ENCODE data around the gene HPDL.

Gene HPDL

DNA sequence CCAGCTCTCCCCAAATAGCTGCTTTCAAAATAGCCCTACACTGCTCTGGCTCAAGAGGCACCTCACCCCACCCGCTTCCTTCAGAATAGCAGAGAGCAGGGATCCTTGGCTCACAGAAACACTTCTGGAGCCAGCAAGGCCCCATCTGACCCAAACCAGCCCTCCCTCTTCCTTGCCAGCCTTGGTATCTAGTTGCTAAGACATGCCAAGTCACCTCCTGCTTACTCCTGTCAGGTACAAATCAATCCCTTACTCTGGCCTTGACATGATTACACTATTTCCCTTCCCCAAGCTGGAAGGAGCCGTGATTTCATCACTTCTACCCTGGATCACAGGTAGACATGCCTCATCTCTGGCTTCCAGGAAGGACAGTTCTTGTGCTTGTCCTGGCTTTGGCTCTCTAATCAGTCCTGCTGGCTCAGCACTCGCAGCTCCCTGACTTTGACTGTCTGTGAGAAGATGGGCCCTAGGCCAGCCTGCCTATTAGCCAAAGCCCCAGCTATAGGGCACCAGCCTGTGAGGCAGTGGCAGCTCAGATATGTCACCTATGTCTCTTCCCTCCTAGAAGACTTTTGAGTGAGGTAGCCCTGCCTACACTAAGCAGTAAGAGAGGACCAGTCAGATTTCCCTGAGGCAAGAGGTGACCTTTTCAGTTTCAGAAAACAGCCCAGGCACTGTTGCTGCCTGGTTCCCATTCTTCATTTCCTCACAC is 22.4 kb downstream of the HPDL start:
- DNase-seq, result peak in 3 of 58 donors; percentile 11 to 21 (median 19)

GRCh38 chr1:45351508-45351907 is 24.8 kb downstream of the HPDL start:
- DNase-seq, result no peak

GRCh38 chr1:45353685-45354084 is 27.0 kb downstream of the HPDL start:
- DNase-seq, result peak in 8 of 58 donors; percentile 1 to 17 (median 12)

- DNase-seq, result no peak
These were observed 28.1 kb downstream of the HPDL start for GRCh38 chr1:45354838-45355237.

- no peak for DNase-seq
These were observed 29.0 kb downstream of the HPDL start for GRCh38 chr1:45355683-45356082.

GRCh38 chr1:45356186-45356585 is 29.5 kb downstream of the HPDL start:
- no peak for DNase-seq

DNA sequence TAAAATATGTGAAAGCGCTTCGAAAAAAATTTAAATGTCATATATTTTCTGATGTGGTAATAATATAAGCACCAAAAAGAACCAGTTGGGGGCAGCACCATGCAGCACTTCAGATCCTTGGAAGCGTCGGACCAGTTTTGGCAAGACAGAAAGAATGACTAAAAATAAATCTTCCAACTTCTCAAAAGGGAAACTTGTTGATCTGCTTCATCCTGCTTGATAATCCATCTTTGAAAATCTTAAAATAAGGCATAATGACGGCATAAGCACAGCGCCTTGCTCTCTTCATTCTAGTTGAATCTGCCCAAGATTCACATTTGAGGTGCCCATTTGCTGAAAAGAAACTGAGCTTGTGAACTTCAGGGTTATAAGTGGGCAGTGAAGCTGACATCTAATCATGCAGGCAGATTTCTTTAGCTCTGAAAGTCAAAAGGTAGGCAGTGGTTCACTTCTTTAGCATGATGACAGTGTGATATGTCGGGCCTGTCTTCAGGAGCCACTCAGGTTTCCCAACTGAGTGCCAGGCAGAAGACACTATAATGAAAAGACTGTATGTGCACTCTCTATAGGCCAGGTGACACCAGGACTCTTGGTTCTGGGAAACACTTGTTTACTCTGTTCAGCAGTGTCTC is 33.3 kb downstream of the HPDL start:
- DNase-seq, result peak in 40 of 58 donors; percentile 10 to 72 (median 36)

DNA sequence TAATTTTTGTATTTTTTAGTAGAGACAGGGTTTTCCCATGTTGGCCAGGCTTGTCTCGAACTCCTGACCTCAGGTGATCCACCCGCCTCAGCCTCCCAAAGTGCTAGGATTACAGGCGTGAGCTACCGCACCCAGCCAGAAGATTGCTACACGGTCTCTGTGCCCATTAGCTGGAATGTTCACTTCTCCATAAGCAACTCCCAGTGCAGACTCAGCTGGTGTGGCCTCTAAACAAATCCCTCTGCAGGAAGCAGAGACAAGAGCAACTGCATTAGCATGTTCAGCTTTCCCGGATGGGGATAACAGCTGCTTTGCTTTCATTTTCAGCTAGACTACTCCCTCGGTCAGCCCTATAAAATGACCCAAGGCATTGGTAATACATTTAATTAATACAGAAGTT is 34.3 kb downstream of the HPDL start:
- peak in 12 of 58 donors; percentile 6 to 62 (median 17) for DNase-seq

GRCh38 chr1:45364294-45364693 is 37.6 kb downstream of the HPDL start:
- no peak for DNase-seq

DNA sequence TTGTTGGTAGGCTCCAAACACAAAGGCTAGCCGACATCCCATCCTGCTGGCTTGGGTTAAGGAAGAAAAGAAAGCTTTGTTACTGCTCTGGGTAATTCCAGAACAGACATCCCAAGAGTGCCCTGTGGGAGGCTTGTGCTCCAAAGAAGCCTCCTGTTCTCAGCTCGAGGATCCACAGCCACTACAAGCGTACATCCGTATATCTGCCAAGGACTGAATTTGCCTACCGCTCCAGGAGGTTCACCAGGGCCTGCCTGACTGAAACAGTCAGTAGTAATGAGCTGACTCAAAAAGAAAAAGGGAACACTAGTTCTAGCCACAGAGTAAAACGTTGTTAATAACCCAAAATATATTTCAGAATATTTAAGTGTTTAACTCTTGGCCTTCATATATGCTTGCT is 38.4 kb downstream of the HPDL start:
- DNase-seq, result peak in 18 of 58 donors; percentile 4 to 71 (median 23)

DNA sequence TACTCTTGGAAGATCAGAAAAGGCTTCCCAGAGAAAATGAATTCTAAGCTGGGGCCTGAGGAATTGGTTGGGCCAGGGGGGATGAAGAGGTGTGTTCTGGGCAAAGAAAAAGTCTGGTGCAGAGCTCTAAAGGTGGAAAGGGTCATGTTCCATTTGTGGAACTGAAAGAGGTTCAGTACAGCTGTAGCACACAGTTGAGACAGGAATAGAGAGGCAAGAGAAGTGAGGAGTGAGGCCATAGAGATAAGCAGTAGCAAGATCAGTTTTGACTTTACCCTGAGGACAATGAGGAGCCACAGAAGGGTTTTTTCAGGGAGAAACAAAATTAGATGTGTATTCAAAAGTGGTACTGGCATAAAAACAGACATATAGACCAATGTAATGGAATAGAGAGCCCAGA is 43.9 kb downstream of the HPDL start:
- DNase-seq, result no peak

- no peak for DNase-seq
These were observed 46.9 kb downstream of the HPDL start for GRCh38 chr1:45373573-45373972.

GRCh38 chr1:45375104-45376090 is 48.7 kb downstream of the HPDL start:
- no peak for DNase-seq

- DNase-seq, result no peak
These were observed 51.5 kb downstream of the HPDL start for GRCh38 chr1:45378184-45378583.

Measured in anterior cingulate cortex (tissue), 58 donors.